Measurements from ENCODE around the gene DENND4B. TPM values are rescaled to one million over a fixed set of nuclear protein-coding genes. Genes with fewer than 3 reads are reported as not detected.

Gene DENND4B
- total and polyA plus RNA-seq, 10 of the 15 experiments (the other 5 are each of a cell fraction or from before 2014, with no cell fraction given): 12.0 to 74.8 (median 22.7) TPM

DNA sequence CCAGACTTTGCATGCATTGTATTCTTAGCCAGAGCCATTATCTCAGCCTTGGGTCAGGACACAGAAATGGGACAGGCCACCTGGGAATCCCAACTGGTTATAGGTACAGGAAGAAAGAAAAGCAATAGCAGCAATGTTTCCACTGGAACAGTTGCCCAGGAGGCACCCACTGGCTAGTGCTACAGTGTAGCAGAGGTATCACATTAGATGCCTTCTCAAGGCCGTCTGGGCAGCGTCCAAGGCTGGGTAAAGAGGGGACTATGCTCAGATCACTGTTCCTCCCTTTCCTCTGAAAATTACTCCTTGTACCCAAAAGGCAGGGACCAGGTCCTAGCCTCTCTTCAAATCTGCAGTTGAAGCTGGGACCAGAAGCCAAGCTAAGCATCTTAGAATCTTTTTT, 23.8 kb upstream of the DENND4B start:
- H3K4me3 ChIP-seq: no peak overlapping the region
- H4K20me1 ChIP-seq (ENCODE audit: control insufficient read depth, insufficient read depth): no peaks in the 10 kb centered on the region
- POLR2A ChIA-PET: interaction anchor here (0.6 kb wide), 2 partner anchors 46 to 208 kb away, joined by 3 to 6 read pairs; no protein-coding TSS in a partner anchor
- H3K4me2 ChIP-seq (ENCODE audit: control insufficient read depth, insufficient read depth): no peak overlapping the region
- no peak overlapping the region for H3K9ac ChIP-seq (ENCODE audit: control insufficient read depth, insufficient read depth, low read length)
- TF ChIP-seq SMC3 (IDR thresholded peaks at IDR 0.05; ENCODE audit: borderline replicate concordance, low read length) (no peak), NFIC (IDR thresholded peaks at IDR 0.05; ENCODE audit: low read depth, low read length) (no peak)
- RAD21 ChIA-PET (ENCODE audit: unreplicated experiment): no interaction called here
- FAIRE-seq (no peak), ATAC-seq (no peak), DNase-seq (ENCODE audit: low read depth, low spot score) (no peak)
- no TSS peak for BruUV-seq (replicated peaks)
- CTCF ChIA-PET: interaction anchor here (0.6 kb wide), 1 partner anchor 433 kb away, joined by 5 read pairs; no protein-coding TSS in a partner anchor
- SMC1A ChIA-PET (ENCODE audit: uncharacterized antibody, unreplicated experiment): interaction anchor here (0.5 to 1.2 kb wide), 2 partner anchors 17 to 365 kb away, joined by 3 read pairs; no protein-coding TSS in a partner anchor
- no peak overlapping the region for H2AFZ ChIP-seq (ENCODE audit: control insufficient read depth, low read depth, low read length)
- H3K9me3 ChIP-seq (replicated peaks; ENCODE audit: control insufficient read depth, insufficient read depth, low read length): no peaks in the 10 kb centered on the region
- H3K27me3 ChIP-seq (replicated peaks in 1 of 2; ENCODE audit: control insufficient read depth in 2 of 2, insufficient read depth in 2 of 2, low read length in 1 of 2): no peaks in the 10 kb centered on the region
- H3K4me1 ChIP-seq (ENCODE audit: control insufficient read depth, insufficient read depth, low read length): peaks cover 19% of the 10 kb centered on the region
- intact Hi-C loops (cut with micrococcal nuclease; ENCODE audit: unreplicated experiment) (no loop called here), in situ Hi-C loops (cut with MboI) (no loop called here)
- no peak overlapping the region for H3K27ac ChIP-seq (ENCODE audit: control insufficient read depth, insufficient read depth)
- peaks cover 18% of the 10 kb centered on the region for H3K79me2 ChIP-seq (ENCODE audit: control insufficient read depth, insufficient read depth, low read length)
- 100% methylated on average over 2 of the region's 2 CpGs for WGBS (ENCODE audit: insufficient coverage, insufficient replicate concordance, low lambda C conversion rate, missing lambda C conversion rate)
- peaks cover 8 to 16% of the 10 kb centered on the region in 2 experiments for H3K36me3 ChIP-seq (ENCODE audit: control insufficient read depth in 2 of 2, insufficient read depth in 2 of 2, low read length in 1 of 2)

GRCh38 chr1:153968972-153969371, 22.5 kb upstream of the DENND4B start:
- Histone ChIP-seq H3K27ac (ENCODE audit: control insufficient read depth, insufficient read depth) (peak overlapping the region; percentile 91; the same call in 1 of the 2 replicates), H3K9ac (ENCODE audit: control insufficient read depth, insufficient read depth, low read length) (peak overlapping the region; percentile 94; the same call in 1 of the 2 replicates), H3K36me3 (ENCODE audit: control insufficient read depth in 2 of 2, insufficient read depth in 2 of 2, low read length in 1 of 2) (peaks cover 5 to 7% of the 10 kb centered on the region in 2 experiments; a peak in 3 of 4 replicates), H2AFZ (ENCODE audit: control insufficient read depth, low read depth, low read length) (no peak overlapping the region), H3K4me2 (ENCODE audit: control insufficient read depth, insufficient read depth) (peak overlapping the region; percentile 91), H3K79me2 (ENCODE audit: control insufficient read depth, insufficient read depth, low read length) (peaks cover 27% of the 10 kb centered on the region), H3K4me3 (peak overlapping the region; percentile 92; the same call in 1 of the 2 replicates), H3K4me1 (ENCODE audit: control insufficient read depth, insufficient read depth, low read length) (peaks cover 19% of the 10 kb centered on the region), H3K27me3 (replicated peaks in 1 of 2; ENCODE audit: control insufficient read depth in 2 of 2, insufficient read depth in 2 of 2, low read length in 1 of 2) (no peaks in the 10 kb centered on the region), H4K20me1 (ENCODE audit: control insufficient read depth, insufficient read depth) (no peaks in the 10 kb centered on the region), H3K9me3 (replicated peaks; ENCODE audit: control insufficient read depth, insufficient read depth, low read length) (no peaks in the 10 kb centered on the region)
- WGBS (ENCODE audit: insufficient coverage, insufficient replicate concordance, low lambda C conversion rate, missing lambda C conversion rate): 24% methylated on average over 2 of the region's 2 CpGs
- intact Hi-C loops (cut with micrococcal nuclease; ENCODE audit: unreplicated experiment): loop anchor here (5.0 kb wide), 2 partner anchors 147 to 162 kb away; no protein-coding TSS in a partner anchor
- no TSS peak for BruUV-seq (replicated peaks)
- no peak for FAIRE-seq
- ATAC-seq: no peak
- in situ Hi-C loops (cut with MboI): no loop called here
- DNase-seq (ENCODE audit: low read depth, low spot score): no peak
- ChIA-PET POLR2A (interaction anchor here (0.7 to 10.0 kb wide), 5 partner anchors 8 to 129 kb away, joined by 3 to 132 read pairs (median 6); partner anchors contain the start of genes JTB and RAB13), SMC1A (ENCODE audit: uncharacterized antibody, unreplicated experiment) (interaction anchor here (1.2 to 7.7 kb wide), 4 partner anchors 8 to 49 kb away, joined by 4 to 82 read pairs (median 23); partner anchors contain the start of genes GATAD2B, JTB and RAB13), RAD21 (ENCODE audit: unreplicated experiment) (interaction anchor here (0.6 to 4.5 kb wide), 3 partner anchors 9 to 24 kb away, joined by 4 to 34 read pairs (median 5); partner anchors contain the start of genes CRTC2, DENND4B and JTB), CTCF (interaction anchor here (1.2 to 7.1 kb wide), 4 partner anchors 8 to 163 kb away, joined by 3 to 64 read pairs (median 42); partner anchors contain the start of genes JTB and RAB13)
- TF ChIP-seq POLR2AphosphoS5 (IDR thresholded peaks at IDR 0.05; ENCODE audit: low read length) (no peak), ZNF217 (IDR thresholded peaks at IDR 0.05) (no peak), ASH2L (IDR thresholded peaks at IDR 0.05; ENCODE audit: borderline replicate concordance, low read depth) (no peak), BCL3 (IDR thresholded peaks at IDR 0.05; ENCODE audit: borderline replicate concordance, insufficient read depth, low read depth, low read length, poor library complexity, severe bottlenecking) (no peak), SMC3 (IDR thresholded peaks at IDR 0.05; ENCODE audit: borderline replicate concordance, low read length) (no peak), ZBED1 (IDR thresholded peaks at IDR 0.05; ENCODE audit: borderline replicate concordance) (no peak), NFYB (IDR thresholded peaks at IDR 0.05; ENCODE audit: insufficient read depth, low read depth, low read length) (no peak), PAX8 (IDR thresholded peaks at IDR 0.05) (no peak), JUNB (IDR thresholded peaks at IDR 0.05) (no peak), EP300 (IDR thresholded peaks at IDR 0.05; ENCODE audit: borderline replicate concordance in 1 of 2, control insufficient read depth in 1 of 2, low read depth in 2 of 2, low read length in 2 of 2) (no peak)
- TF ChIP-seq, protein P1, sequence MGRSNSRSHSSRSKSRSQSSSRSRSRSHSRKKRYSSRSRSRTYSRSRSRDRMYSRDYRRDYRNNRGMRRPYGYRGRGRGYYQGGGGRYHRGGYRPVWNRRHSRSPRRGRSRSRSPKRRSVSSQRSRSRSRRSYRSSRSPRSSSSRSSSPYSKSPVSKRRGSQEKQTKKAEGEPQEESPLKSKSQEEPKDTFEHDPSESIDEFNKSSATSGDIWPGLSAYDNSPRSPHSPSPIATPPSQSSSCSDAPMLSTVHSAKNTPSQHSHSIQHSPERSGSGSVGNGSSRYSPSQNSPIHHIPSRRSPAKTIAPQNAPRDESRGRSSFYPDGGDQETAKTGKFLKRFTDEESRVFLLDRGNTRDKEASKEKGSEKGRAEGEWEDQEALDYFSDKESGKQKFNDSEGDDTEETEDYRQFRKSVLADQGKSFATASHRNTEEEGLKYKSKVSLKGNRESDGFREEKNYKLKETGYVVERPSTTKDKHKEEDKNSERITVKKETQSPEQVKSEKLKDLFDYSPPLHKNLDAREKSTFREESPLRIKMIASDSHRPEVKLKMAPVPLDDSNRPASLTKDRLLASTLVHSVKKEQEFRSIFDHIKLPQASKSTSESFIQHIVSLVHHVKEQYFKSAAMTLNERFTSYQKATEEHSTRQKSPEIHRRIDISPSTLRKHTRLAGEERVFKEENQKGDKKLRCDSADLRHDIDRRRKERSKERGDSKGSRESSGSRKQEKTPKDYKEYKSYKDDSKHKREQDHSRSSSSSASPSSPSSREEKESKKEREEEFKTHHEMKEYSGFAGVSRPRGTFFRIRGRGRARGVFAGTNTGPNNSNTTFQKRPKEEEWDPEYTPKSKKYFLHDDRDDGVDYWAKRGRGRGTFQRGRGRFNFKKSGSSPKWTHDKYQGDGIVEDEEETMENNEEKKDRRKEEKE (IDR thresholded peaks at IDR 0.05): no peak

Measured in GM12878 (cell line).